ENCODE data around the gene CIAO3.
A peak's percentile ranks its signal among the peaks of the same experiment; 100 is the strongest.

DNA sequence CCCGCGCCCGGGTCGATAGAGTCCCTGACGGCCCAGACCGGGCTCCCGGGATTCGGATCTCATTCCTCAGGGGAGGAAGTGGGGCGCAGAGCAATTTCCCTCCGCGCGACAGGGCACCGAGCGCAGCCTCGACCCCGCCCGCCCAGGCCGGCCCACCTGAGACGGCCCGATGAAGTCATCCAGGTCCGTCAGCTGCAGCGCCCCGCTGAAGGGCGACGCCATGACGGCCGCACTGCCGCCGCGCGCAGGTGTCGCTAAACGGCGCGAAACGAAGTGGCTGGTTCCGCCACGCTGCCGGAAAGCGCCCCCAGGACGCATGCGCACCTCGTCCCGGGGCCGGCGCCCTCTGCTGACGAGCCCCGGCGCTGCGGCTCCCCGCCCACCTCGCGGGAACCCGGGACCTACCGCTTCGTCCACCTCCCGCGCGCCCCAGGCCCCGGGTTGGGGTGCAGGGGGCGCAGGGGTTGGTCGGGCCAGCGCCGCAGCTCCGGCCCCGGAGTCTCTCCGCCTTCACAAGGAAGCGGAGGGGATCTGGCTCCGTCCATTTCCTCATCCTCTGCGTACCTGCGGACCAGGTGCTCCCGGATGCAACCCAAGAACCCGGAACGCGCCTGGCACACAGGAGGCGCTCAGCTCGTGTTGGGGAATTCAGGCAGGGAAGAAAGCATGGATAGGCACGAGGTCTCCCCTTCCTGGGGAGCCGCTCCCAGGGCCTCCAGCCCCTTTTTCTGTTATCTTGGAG, at the start of gene CIAO3:
- TF ChIP-seq POLR2AphosphoS5 (IDR thresholded peaks at IDR 0.05; ENCODE audit: low read depth, low read length) (peak; percentile 65; the same call in 1 of the 2 replicates), POLR2A (IDR thresholded peaks at IDR 0.05; ENCODE audit: low read depth, low read length) (peak; percentile 76; the same call in 1 of the 2 replicates)
